LNCaP clone FGC (cell line): ENCODE data around the gene KIF17.

Experiments
- DNase-seq: peaks from one replicate; pipeline ENCODE4 v3.0.0-alpha.2; 2011; ENCODE audit warnings: low read depth
- H3K4me3 ChIP-seq: 2 replicates; pipeline ENCODE4 v1.5.1; 2011; ENCODE audit warnings: mild to moderate bottlenecking, low read depth, low read length, control low read depth
- CTCF ChIP-seq: IDR thresholded peaks from 2 replicates; pipeline ENCODE4 v1.5.1; 2012; ENCODE audit warnings: mild to moderate bottlenecking; ENCODE audit not compliant: control insufficient read depth, insufficient read depth; ENCODE audit errors: extremely low read depth

The KIF17 gene

DNA sequence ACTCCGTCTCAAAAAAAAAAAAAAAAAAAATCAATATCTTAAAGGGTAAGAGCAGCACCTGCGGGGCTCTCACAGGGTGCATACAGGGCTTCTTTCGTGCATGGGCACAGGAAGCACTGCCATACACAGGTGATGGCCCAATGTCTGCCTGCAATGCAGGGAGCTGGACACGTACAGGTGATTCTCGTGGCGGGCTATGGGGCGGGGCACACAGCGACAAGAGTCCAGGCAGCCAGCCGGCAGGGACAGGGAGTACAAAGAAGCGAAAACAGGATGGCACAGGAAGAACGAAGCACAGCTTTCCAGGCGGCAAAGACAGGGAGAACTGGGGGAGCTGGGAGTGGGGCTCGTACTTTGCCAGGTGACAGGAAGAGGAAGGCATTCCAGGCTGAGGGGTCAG is 1.6 kb downstream of the KIF17 start:
- H3K4me3 ChIP-seq, result no peak overlapping the region
- TF ChIP-seq CTCF, result no peak
- no peak for DNase-seq

GRCh38 chr1:20715406-20715805 is 2.4 kb downstream of the KIF17 start:
- no peak for DNase-seq
- TF ChIP-seq CTCF, result no peak
- no peak overlapping the region for H3K4me3 ChIP-seq

DNA sequence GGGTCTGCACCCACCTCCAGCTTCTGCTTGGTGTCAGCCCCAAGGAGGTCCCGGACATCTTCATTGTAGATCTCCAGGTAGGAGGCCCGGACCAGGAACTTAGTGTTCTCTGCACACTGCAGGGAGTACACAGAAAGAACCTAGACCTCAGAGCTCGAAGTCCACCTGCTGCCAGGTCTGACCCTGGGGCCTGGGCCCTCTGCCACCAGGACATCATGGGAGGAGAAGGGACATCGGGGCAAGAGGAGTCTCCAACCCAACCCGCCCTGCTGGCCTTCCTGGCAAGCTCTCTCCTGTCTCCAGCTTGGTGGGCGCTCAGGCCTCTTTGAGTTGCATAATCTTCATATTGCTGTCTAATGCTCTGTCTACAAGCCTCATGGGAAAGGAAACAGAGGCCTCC is 4.4 kb downstream of the KIF17 start:
- no peak for TF ChIP-seq CTCF
- no peak overlapping the region for H3K4me3 ChIP-seq
- no peak for DNase-seq

DNA sequence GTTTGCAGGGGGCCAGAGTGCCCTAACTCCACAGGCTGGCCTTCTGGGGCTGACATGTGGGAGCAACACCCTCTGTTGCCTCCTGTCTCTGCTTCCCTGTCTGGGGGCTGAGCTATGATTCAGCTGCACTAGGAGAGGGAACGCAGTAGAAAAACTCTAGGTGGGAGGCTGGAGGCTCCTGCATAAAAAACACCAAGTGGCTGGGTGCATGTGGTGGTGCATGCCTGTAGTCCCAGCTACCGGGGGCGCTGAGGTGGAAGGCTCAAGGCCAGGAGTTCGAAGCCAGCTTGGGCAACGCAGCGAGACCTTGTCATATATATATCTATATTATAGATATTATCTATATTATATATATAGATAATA is 5.6 kb downstream of the KIF17 start:
- no peak for TF ChIP-seq CTCF
- DNase-seq, result no peak
- H3K4me3 ChIP-seq, result no peak overlapping the region

DNA sequence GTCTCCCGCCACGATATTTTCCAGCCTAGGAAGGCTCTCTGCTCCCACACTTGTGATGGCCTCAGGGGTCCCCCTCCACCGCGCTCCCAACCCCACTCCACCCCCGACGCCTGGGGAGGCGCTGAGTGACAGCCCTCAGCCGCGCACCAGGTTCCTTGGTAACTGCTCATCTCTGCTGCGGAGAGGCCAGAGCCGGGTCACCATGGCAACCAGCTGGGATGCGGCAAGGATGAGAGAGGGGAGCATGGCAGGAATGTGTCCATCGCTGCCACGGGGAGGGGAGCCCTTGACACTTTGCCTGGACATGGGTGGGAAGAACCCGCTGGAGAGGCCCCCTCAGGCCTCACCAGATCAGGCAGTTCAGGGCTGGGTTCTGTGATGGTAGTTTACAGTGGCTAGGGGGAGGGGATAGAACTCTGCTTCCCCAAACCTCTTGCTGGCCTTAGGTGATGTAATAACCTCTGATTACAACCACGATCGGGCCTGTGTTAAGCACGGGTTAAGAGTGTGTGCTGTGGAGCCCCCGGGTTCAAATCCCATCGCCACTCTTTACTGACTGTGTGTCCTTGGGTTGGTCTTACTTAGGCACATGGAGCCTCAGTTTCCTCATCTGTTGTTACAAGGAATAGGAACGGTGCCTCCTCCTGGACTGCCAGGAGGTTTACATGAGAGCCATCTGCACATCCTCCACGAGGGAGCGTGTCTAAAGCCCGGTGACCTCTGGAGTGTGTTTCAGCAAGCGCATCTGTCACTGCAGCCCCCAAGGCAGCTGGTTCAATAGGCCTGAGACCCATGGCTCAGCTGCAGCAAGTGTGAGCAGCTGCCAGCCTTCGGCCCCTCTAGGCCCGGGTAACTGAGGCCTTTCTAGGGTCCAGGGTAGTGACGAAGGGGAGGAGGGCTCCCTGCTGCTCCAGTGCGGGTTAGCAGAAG is 6.3 kb downstream of the KIF17 start:
- no peak for DNase-seq
- no peak for TF ChIP-seq CTCF
- H3K4me3 ChIP-seq, result no peak overlapping the region

DNA sequence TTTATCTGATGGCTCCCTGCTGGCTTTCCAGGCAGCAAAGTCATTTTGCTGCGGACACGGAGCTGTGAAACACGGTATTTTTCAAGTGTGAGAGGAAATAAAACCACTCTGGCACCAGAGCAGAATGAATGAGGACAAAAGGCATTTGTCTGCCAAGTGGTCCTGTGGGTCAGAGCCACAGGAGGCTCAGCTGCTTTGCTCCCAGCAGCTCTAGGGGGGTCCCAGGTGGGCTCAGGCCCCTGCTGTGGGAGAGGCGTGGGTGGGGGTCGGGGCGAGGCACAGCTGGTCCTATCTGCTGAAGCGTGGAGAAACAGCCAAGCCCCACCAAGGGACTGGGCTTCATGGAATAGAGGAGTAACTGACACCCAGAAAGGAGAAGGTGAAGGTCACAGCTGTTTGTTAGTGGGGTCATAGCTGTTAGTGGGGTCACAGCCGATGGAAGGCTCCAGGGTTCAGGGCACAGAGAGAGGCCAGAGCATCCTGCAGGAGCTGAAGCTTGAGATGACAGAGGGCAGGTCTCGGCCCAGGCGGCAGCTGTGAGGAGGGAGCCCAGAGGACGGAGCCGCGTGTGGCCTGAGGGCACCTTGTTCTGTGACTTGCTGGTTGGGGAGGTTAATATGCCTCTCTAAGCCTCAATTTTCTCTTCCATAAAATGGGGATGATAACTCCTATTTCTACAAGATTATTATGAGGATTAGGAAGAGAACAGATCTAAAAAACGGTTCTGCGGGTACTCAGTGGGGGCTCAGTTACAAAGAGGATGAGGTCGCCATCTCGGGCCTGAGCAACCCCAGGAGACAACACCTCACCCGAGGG is 7.1 kb downstream of the KIF17 start:
- TF ChIP-seq CTCF, result no peak
- no peak for DNase-seq
- no peak overlapping the region for H3K4me3 ChIP-seq
